Astrocyte of the hippocampus (primary cell): ENCODE data around the gene CEP295NL.

ENCODE experiments used
- DNase-seq: peaks from one replicate; pipeline ENCODE4 v3.0.0; 2011; ENCODE audit warnings: low read depth, low spot score

Gene CEP295NL

GRCh38 chr17:78865682-78866390 is 37.2 kb downstream of the CEP295NL start:
- DNase-seq = peak; percentile 88

- no peak for DNase-seq
These were observed 38.9 kb downstream of the CEP295NL start for GRCh38 chr17:78864117-78864516.

DNA sequence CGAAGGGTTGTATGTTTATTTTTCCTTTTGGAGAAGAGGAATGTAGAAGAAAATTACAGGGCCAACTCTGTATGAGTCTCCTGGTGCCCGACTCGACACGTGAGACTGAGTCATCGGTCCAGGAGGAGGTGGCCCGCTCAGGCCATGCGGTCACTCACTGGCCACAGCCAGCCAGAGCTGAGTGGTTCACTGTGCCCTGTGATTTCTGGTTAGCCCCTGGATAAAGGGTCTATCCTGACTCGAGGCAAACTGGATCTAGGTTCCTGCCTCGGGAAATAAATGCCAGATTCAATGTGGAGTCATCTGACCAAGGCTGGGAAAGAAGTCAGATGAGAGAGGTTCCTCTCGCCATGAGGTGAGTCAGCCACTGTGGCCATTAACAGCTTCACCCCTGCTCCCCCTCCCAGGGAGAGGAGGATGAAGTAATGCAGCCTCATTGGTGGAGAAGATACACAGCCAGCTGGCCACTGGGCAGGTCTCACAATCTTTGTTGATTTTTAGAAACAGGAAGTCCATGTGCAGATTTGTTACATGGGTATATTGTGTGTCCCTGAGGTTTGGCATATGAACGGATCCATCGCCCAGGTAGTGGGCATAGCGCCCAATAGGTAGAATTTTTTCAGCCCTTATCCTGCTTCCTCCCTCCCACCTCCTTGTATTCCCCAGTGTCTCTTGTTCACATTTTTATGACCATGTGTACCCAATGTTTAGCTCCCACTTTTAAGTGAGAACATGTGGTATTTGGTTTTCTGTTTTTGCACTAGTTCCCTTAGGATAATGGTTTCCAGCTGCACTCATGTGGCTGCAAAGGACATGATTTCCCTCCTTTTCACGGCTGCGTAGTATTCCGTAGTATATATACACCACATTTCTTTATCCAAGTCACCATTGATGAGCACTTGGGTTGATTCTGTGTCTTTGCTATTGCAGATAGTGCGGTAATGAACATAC is 40.7 kb downstream of the CEP295NL start:
- peak; percentile 97 for DNase-seq

GRCh38 chr17:78861229-78861628 is 41.8 kb downstream of the CEP295NL start:
- DNase-seq = no peak

- no peak for DNase-seq
These were observed 44.0 kb downstream of the CEP295NL start for GRCh38 chr17:78859051-78859450.

DNA sequence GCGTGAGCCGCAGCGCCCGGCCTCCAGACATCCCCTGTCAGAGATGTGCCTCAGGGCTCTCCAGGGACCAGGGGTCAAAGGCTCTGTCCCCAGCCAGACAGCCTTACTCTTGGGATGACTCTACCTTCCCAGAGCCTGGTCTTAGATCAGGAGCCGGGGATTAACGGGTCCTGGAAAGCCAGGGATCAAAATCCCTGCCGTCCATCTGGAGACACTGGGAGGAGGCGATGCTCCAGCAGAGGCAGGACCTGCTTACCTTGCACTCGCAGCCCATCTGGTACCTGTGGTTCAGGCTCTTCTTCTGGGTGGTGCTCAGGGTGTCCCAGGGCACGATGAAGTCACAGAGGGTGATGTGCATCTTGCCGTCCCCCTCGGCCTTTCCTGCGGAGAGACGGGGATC is 45.7 kb downstream of the CEP295NL start:
- no peak for DNase-seq

- no peak for DNase-seq
These were observed 47.3 kb downstream of the CEP295NL start for GRCh38 chr17:78855561-78856165.

- no peak for DNase-seq
These were observed 48.5 kb downstream of the CEP295NL start for GRCh38 chr17:78854508-78854907.

GRCh38 chr17:78853926-78854394 is 49.0 kb downstream of the CEP295NL start:
- no peak for DNase-seq

GRCh38 chr17:78852709-78853121 is 50.3 kb downstream of the CEP295NL start:
- no peak for DNase-seq

GRCh38 chr17:78849026-78849425 is 54.0 kb downstream of the CEP295NL start:
- DNase-seq = no peak

- DNase-seq = no peak
These were observed 55.9 kb downstream of the CEP295NL start for GRCh38 chr17:78847052-78847451.

DNA sequence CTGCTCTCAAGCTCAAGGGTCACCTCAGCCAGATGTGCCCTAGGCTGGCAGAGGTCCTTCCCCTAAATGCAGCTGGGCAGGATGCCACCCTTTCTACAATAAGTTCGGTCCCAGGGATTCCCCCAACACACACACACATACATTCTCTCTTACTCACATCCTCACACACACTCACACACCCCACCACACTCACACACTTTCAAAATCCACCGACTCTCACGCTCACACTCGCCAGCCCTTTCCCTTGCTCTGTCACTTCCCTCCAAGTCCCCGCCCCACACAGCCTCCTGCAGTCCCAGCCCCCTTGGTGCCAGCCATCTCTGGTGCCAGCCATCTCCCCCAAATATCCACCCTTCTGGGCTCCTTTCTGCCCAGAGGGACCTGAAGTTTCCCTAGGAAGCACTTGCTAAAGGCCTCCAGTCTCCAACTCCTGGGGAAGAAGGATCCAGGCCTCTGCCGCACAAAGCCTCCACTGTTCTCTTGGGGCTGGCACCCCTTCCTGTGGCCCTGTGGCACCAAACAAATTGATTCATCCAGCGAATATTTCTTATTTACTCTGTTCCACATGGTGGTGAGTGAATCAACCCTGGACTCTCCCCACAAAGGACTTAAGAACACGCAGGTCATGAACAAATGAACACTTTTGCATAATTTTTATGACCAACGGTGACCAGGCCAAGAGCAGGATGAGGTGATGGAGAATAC is 58.5 kb downstream of the CEP295NL start:
- DNase-seq = peak; percentile 50

GRCh38 chr17:78842881-78843565 is 60.0 kb downstream of the CEP295NL start:
- DNase-seq = peak; percentile 29

- DNase-seq = peak; percentile 100
These were observed 62.0 kb downstream of the CEP295NL start, which contains the start of gene USP36 for GRCh38 chr17:78840780-78841611. USP36 (minus strand) TSS chr17:78840814; CDS start chr17:78836363, 4,451 bp downstream.
